DND-41 (cell line): ENCODE data around the gene VPS4A.

Experiments used
- CTCF ChIP-seq: IDR thresholded peaks from 2 replicates; pipeline ENCODE4 v1.5.1; 2012; ENCODE audit warnings: borderline replicate concordance, low read length, moderate library complexity, mild to moderate bottlenecking; ENCODE audit not compliant: poor library complexity, severe bottlenecking; ENCODE audit errors: extremely low read depth
- EZH2 ChIP-seq: IDR thresholded peaks from 3 replicates; pipeline ENCODE4 v1.6.1; 2012; ENCODE audit warnings: borderline replicate concordance, low read depth, mild to moderate bottlenecking, moderate library complexity, low read length, inconsistent platforms; ENCODE audit not compliant: severe bottlenecking

DNA sequence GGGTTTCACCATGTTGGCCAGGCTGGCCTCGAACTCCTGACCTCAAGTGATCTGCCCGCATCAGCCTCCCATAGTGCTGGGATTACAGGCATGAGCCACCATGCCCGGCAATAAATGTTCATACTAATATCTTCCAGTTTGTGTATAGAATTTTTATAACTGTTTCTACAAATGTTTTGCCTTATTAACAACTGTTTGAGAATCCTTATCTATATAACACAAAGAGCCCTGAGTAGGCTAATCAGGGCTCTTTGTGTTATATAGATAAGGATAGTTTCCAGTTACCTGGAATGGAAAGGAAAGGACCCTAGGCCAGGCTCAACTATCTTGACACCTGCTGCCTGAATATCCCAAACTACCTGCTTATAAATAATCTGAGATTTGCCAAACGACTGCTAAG is 57.7 kb downstream of the VPS4A start:
- TF ChIP-seq CTCF = no peak
- no peak for TF ChIP-seq EZH2
